Activated CD4-positive, alpha-beta T cell treated with anti-CD3 and anti-CD28 coated beads for 48 hours (primary cell): ENCODE data around the gene ARPIN.
"Not testable (repeated sequence)": the region's sequence is repeated elsewhere in the genome, so short reads cannot be mapped to it uniquely, and the experiment has no call there.

Experiments used
- DNase-seq: peaks from one replicate; pipeline ENCODE4 v3.0.0-alpha.2; 2020

The ARPIN gene

GRCh38 chr15:89875741-89876140 is 37.0 kb downstream of the ARPIN start:
- DNase-seq, result no peak

GRCh38 chr15:89874926-89875564 is 37.7 kb downstream of the ARPIN start:
- peak; percentile 91 for DNase-seq

- DNase-seq, result no peak
Measured at GRCh38 chr15:89870688-89871288, 42.0 kb downstream of the ARPIN start.

- no peak for DNase-seq
Measured at GRCh38 chr15:89870006-89870405, 42.7 kb downstream of the ARPIN start.

DNA sequence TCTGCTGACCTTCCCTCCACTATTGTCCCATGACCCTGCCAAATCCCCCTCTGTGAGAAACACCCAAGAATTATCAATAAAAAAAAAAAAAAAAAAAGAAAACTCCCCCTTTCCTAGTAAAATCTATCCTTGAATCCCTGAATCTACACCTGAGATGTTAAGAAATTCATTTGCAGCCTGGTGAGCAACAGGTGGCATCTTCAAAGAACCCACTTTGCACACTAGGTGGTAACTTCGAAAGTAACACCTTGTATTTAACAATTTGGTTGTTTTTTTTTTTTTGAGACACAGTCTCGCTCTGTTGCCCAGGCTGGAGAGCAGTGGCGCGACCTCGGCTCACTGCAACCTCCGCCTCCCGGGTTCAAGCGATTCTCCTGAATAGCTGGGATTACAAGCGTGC is 43.3 kb downstream of the ARPIN start:
- not testable (repeated sequence) for DNase-seq

DNA sequence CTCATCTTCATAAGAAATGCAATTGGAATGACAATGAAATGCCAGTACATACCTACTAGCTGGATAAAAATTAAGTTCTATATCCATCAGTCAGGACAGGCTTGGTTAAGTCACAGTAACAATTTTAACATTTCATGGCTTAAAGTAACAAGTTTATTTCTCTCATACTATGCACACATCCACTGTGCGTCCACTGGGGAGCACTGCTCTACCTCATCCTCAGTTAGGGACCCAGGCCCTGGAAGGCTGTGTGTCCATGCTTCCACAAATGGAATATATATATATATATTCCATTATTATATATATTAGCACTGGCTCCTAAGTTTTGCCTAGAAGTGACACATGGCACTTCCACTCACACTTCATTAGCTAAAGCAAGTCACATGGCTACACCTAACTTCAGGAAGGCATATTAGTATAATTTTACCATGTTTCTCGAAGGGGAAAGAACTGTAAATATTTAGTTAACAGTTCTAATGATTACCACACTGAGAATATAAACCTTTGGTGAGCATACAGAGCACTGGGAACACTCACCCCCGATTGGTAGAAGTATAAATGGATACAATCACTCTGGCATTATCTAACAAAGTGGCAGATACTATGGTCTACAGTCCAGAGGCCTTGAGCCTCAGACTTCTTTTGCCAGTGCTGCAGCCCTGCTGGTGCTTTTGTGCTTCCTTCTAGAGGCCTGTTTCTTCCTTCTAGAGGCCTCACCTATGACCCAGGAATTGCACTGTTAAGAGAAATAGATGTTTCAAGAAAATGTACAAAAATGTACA is 47.6 kb downstream of the ARPIN start:
- no peak for DNase-seq

GRCh38 chr15:89863918-89864317 is 48.8 kb downstream of the ARPIN start:
- no peak for DNase-seq

GRCh38 chr15:89860891-89861290 is 51.9 kb downstream of the ARPIN start:
- DNase-seq, result no peak

DNA sequence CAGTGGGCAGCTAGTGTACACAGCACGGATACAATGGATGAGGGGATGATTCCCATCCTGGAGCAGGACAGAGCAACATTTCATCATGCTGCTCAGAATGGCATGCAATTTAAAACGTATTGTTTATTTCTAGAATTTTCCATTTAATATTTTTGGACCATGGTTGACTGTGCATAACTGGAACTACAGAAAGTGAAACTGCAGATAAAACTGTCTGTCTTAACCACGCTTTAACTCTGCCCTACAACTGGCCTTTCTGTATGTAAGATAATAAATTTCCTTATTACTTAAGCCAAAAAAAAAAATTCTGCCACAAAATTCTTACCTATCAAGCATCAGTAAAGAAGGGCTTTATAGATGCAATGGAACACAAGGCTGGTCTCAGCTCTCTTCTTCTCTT is 52.3 kb downstream of the ARPIN start:
- no peak for DNase-seq

- DNase-seq, result no peak
Measured at GRCh38 chr15:89858661-89859458, 53.9 kb downstream of the ARPIN start.

- no peak for DNase-seq
Measured at GRCh38 chr15:89857673-89858072, 55.1 kb downstream of the ARPIN start.

GRCh38 chr15:89855948-89856347 is 56.8 kb downstream of the ARPIN start:
- DNase-seq, result no peak

DNA sequence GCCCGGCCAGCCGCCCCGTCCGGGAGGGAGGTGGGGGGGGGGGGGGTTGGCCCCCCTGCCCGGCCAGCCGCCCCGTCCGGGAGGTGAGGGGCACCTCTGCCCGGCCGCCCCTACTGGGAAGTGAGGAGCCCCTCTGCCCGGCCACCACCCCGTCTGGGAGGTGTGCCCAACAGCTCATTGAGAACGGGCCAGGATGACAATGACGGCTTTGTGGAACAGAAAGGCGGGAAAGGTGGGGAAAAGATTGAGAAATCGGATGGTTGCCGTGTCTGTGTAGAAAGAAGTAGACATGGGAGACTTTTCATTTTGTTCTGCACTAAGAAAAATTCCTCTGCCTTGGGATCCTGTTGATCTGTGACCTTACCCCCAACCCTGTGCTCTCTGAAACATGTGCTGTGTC is 57.9 kb downstream of the ARPIN start:
- DNase-seq, result not testable (repeated sequence)

DNA sequence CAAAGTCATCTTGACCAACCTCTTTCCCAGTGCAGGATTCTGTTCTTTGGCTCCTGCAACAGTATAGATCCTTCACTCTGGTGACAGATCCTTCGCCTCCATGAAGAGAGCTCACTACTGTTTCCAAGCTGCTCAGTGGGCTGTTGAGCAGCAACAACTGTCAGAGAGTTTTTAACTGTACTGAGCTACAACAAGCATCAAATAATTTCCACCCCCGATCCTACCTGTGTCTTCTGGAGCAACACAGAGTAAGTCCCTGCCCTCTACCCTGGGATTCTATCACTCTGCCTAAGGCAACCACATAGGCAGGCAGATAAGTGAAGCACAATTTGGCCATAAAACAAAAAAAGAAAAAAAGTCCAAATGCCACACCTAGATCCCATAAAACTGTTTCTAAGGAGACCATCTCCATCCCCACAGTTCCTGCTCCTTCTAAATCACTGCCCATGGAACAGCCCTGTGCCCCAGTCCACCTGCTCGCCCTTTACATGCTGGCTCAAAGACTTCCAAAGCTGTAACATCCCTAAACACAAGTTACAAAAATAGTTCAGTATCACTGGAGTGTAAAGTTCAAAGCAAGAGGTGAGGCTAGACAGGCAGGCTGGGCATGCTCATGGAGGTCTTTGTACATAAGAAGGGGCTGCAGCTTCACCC is 60.3 kb downstream of the ARPIN start:
- no peak for DNase-seq

GRCh38 chr15:89851673-89852341 is 60.9 kb downstream of the ARPIN start:
- no peak for DNase-seq

DNA sequence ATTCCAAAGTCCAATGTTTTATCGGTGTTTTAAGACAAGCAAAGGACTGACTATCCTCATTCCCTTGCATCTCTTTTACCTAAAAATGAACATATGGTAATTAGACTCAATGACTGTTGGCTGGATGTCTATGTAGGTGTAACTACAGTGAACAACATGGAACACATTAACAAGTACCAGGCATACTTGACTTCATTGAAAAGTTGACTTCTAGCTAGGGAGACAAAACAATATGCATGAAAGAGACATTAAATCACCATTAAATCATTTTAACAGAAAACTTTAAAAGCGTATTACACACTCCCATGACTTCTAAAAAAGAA is 63.8 kb downstream of the ARPIN start:
- no peak for DNase-seq

GRCh38 chr15:89847101-89847500 is 65.7 kb downstream of the ARPIN start:
- DNase-seq, result no peak

DNA sequence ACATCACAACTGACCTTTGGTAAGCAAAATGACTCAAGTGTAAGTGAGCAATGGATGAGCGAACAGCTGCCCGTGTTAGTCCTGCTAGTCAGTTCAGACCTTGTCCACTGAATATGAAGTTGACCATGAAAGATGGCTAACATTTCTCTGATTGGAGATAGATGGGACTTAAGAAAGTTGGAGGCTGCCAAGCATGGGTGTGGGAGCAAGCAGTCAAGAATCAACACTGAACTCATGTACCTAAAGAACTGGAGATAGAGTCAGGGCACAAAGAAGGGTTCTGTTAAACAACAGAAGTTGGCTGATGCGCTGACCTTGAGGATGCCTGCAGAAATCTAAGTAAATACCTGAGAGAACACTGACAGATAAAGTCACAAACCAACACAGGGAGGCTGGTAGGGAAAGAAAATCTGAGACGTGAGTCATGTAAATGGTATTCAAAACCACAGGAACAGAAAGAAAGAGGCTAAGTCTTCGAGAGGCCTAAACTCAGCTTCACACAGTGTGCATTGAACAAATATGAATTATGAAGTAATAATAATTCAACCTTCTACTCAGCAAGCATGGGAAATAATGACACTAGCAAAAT is 67.4 kb downstream of the ARPIN start:
- DNase-seq, result no peak
